CD4-positive, CD25-positive, alpha-beta regulatory T cell (primary cell): ENCODE results near the gene NAV2. TPM values are rescaled to one million over a fixed set of nuclear protein-coding genes. Genes with fewer than 3 reads are reported as not detected.

ENCODE experiments used
- ATAC-seq, 2 donors: fragments of 150-1000 bp; cut with Tn5 transposase; one replicate each; pipeline ENCODE4 v1.10.0; 2021; ENCODE audit warnings: low read depth in 2 of 2, moderate number of reproducible peaks in 2 of 2, moderate library complexity in 1 of 2
- DNase-seq, 3 donors: peaks; one replicate each; pipeline versions ENCODE4 v3.0.0 to v3.0.0-alpha.2; 2012 to 2022; ENCODE audit warnings: mixed read lengths in 1 of 3
- H3K27ac ChIP-seq: one replicate; pipeline ENCODE4 v1.7.0; 2013; ENCODE audit warnings: mild to moderate bottlenecking, low read length; ENCODE audit not compliant: insufficient read depth, poor library complexity, severe bottlenecking
- H3K27me3 ChIP-seq: one replicate; pipeline ENCODE4 v1.7.0; 2013; ENCODE audit warnings: low read length; ENCODE audit not compliant: control insufficient read depth, insufficient read depth
- H3K36me3 ChIP-seq: one replicate; pipeline ENCODE4 v1.7.0; 2013; ENCODE audit warnings: mild to moderate bottlenecking, low read length, moderate library complexity; ENCODE audit not compliant: control insufficient read depth, insufficient read depth
- H3K4me1 ChIP-seq: 2 replicates; pipeline ENCODE4 v1.7.0; 2013; ENCODE audit warnings: mild to moderate bottlenecking, low read length; ENCODE audit not compliant: insufficient read depth, control insufficient read depth, poor library complexity, severe bottlenecking
- H3K4me3 ChIP-seq: one replicate; pipeline ENCODE4 v1.7.0; 2013; ENCODE audit warnings: low read depth, mild to moderate bottlenecking, low read length, moderate library complexity
- H3K9me3 ChIP-seq, 2 experiments: 1 replicate in 1 of 2; 2 replicates in 1 of 2; pipeline ENCODE4 v1.7.0; 2013; ENCODE audit warnings: low read length in 2 of 2, mild to moderate bottlenecking in 1 of 2, moderate library complexity in 1 of 2; ENCODE audit not compliant: control insufficient read depth in 2 of 2
- H3K27ac Mint-ChIP-seq, 3 donors: one replicate each; pipeline ENCODE4 v1.8.0; 2020 to 2022; ENCODE audit warnings: mild to moderate bottlenecking in 3 of 3, mixed read lengths in 3 of 3, moderate library complexity in 2 of 3
- H3K27me3 Mint-ChIP-seq: one replicate; pipeline ENCODE4 v1.8.0; 2022; ENCODE audit warnings: mild to moderate bottlenecking, mixed read lengths
- H3K36me3 Mint-ChIP-seq: one replicate; pipeline ENCODE4 v1.8.0; 2020; ENCODE audit warnings: mixed read lengths
- H3K4me1 Mint-ChIP-seq, 4 donors: one replicate each; pipeline ENCODE4 v1.8.0; 2020 to 2022; ENCODE audit warnings: mixed read lengths in 4 of 4, mild to moderate bottlenecking in 1 of 4
- H3K4me3 Mint-ChIP-seq, 4 donors: one replicate each; pipeline ENCODE4 v1.8.0; 2020 to 2022; ENCODE audit warnings: mild to moderate bottlenecking in 4 of 4, mixed read lengths in 4 of 4, moderate library complexity in 3 of 4
- H3K9me3 Mint-ChIP-seq, 7 donors: one replicate each; pipeline ENCODE4 v1.8.0; 2020 to 2022; ENCODE audit warnings: mixed read lengths in 7 of 7, mild to moderate bottlenecking in 3 of 7, moderate library complexity in 2 of 7
- polyA plus RNA-seq, 4 donors: library from polyadenylated mRNA; unstranded; fragments of 300-500 nt; fragmentation: Illumina TruSeq; gene quantifications; one replicate each; pipeline ENCODE4 v1.2.3, GENCODE V29; 2021
- total RNA-seq: library from RNA; stranded (reverse); gene quantifications from one replicate; pipeline ENCODE4 v1.2.3, GENCODE V29; 2022

NAV2 gene
- total and polyA plus RNA-seq, 5 donors from 2014 or later = 0.14 to 0.59 (median 0.36) TPM; not detected in 2

GRCh38 chr11:19714022-19714386 lies 1.4 kb downstream of the NAV2 start:
- peak overlapping the region; percentile 53 for H3K4me3 ChIP-seq
- Mint-ChIP-seq H3K4me3 (peak overlapping the region; percentile 88 to 93 (median 91)), H3K4me1 (peaks cover 4 to 40% (median 17%) of the 10 kb centered on the region in 4 donors)

GRCh38 chr11:19714387-19715363 lies 2.0 kb downstream of the NAV2 start:
- peaks cover 27% of the 10 kb centered on the region for H3K4me1 ChIP-seq
- H3K9me3 Mint-ChIP-seq = peaks cover 0 to 2% (median 0%) of the 10 kb centered on the region in 7 donors
- peaks cover 20% of the 10 kb centered on the region for H3K27me3 ChIP-seq
- H3K4me3 Mint-ChIP-seq = peak overlapping the region; percentile 88 to 93 (median 91)
- peaks cover 66% of the 10 kb centered on the region for H3K27me3 Mint-ChIP-seq
- H3K27ac ChIP-seq = no peak overlapping the region
- peaks cover 4 to 40% (median 17%) of the 10 kb centered on the region in 4 donors for H3K4me1 Mint-ChIP-seq
- no peaks in the 10 kb centered on the region for H3K36me3 Mint-ChIP-seq
- no peak for DNase-seq
- H3K4me3 ChIP-seq = peak overlapping the region; percentile 53
- H3K36me3 ChIP-seq = no peaks in the 10 kb centered on the region
- H3K9me3 ChIP-seq = no peaks in the 10 kb centered on the region
- ATAC-seq = no peak
- H3K27ac Mint-ChIP-seq = peak overlapping the region in 2 of 3 donors; percentile 56 to 80

More at GRCh38 chr11:19714022-19714386, 1.4 kb downstream of the NAV2 start:
- no peaks in the 10 kb centered on the region for H3K36me3 ChIP-seq
- H3K27me3 ChIP-seq = peaks cover 20% of the 10 kb centered on the region
- H3K9me3 ChIP-seq = no peaks in the 10 kb centered on the region
- Mint-ChIP-seq H3K27ac (peak overlapping the region; percentile 17 to 62 (median 56)), H3K36me3 (no peaks in the 10 kb centered on the region), H3K27me3 (peaks cover 66% of the 10 kb centered on the region), H3K9me3 (peaks cover 0 to 2% (median 0%) of the 10 kb centered on the region in 7 donors)
- peaks cover 27% of the 10 kb centered on the region for H3K4me1 ChIP-seq
- DNase-seq (no peak), ATAC-seq (no peak)
- H3K27ac ChIP-seq = no peak overlapping the region

GRCh38 chr11:19715373-19715772 lies 2.7 kb downstream of the NAV2 start:
- Histone ChIP-seq H3K36me3 (no peaks in the 10 kb centered on the region), H3K27me3 (peaks cover 20% of the 10 kb centered on the region), H3K9me3 (no peaks in the 10 kb centered on the region), H3K4me3 (no peak overlapping the region), H3K27ac (no peak overlapping the region), H3K4me1 (peaks cover 27% of the 10 kb centered on the region)
- Mint-ChIP-seq H3K27ac (peak overlapping the region in 1 of 3 donors; percentile 80), H3K36me3 (no peaks in the 10 kb centered on the region), H3K27me3 (peaks cover 60% of the 10 kb centered on the region), H3K4me1 (peaks cover 4 to 40% (median 17%) of the 10 kb centered on the region in 4 donors), H3K9me3 (peaks cover 0 to 2% (median 0%) of the 10 kb centered on the region in 7 donors), H3K4me3 (peak overlapping the region in 3 of 4 donors; percentile 33 to 88 (median 73))
- no peak for DNase-seq
- ATAC-seq = no peak

GRCh38 chr11:19718051-19718450 lies 5.4 kb downstream of the NAV2 start:
- H3K4me3 ChIP-seq = no peak overlapping the region
- peaks cover 0 to 2% (median 0%) of the 10 kb centered on the region in 7 donors for H3K9me3 Mint-ChIP-seq
- peaks cover 40% of the 10 kb centered on the region for H3K27me3 Mint-ChIP-seq
- no peak overlapping the region for H3K4me3 Mint-ChIP-seq
- H3K27ac Mint-ChIP-seq = no peak overlapping the region
- ATAC-seq = no peak
- no peaks in the 10 kb centered on the region for H3K36me3 ChIP-seq
- no peak overlapping the region for H3K27ac ChIP-seq
- DNase-seq = no peak
- peaks cover 22% of the 10 kb centered on the region for H3K4me1 ChIP-seq
- H3K4me1 Mint-ChIP-seq = peaks cover 0 to 39% (median 18%) of the 10 kb centered on the region in 4 donors
- H3K9me3 ChIP-seq = no peaks in the 10 kb centered on the region
- H3K36me3 Mint-ChIP-seq = no peaks in the 10 kb centered on the region
- peaks cover 20% of the 10 kb centered on the region for H3K27me3 ChIP-seq

GRCh38 chr11:19718951-19719350 lies 6.3 kb downstream of the NAV2 start:
- Histone ChIP-seq H3K9me3 (no peaks in the 10 kb centered on the region), H3K36me3 (no peaks in the 10 kb centered on the region), H3K27me3 (peaks cover 20% of the 10 kb centered on the region), H3K4me3 (no peak overlapping the region), H3K4me1 (peaks cover 22% of the 10 kb centered on the region), H3K27ac (no peak overlapping the region)
- Mint-ChIP-seq H3K4me3 (no peak overlapping the region), H3K9me3 (peaks cover 0 to 2% (median 0%) of the 10 kb centered on the region in 7 donors), H3K36me3 (no peaks in the 10 kb centered on the region), H3K4me1 (peaks cover 6 to 43% (median 24%) of the 10 kb centered on the region in 4 donors), H3K27me3 (peaks cover 34% of the 10 kb centered on the region), H3K27ac (no peak overlapping the region)
- ATAC-seq (no peak), DNase-seq (no peak)

- Mint-ChIP-seq H3K9me3 (peaks cover 0 to 2% (median 0%) of the 10 kb centered on the region in 7 donors), H3K27me3 (peaks cover 25% of the 10 kb centered on the region), H3K4me3 (no peak overlapping the region), H3K36me3 (no peaks in the 10 kb centered on the region), H3K27ac (peak overlapping the region in 1 of 3 donors; percentile 48), H3K4me1 (peaks cover 10 to 43% (median 25%) of the 10 kb centered on the region in 4 donors)
- ATAC-seq (no peak), DNase-seq (no peak)
- no peak overlapping the region for H3K27ac ChIP-seq
- H3K9me3 ChIP-seq = no peaks in the 10 kb centered on the region
- H3K36me3 ChIP-seq = no peaks in the 10 kb centered on the region
- peaks cover 14% of the 10 kb centered on the region for H3K27me3 ChIP-seq
- peaks cover 23% of the 10 kb centered on the region for H3K4me1 ChIP-seq
- no peak overlapping the region for H3K4me3 ChIP-seq
These were observed 7.3 kb downstream of the NAV2 start for GRCh38 chr11:19719960-19720359.

GRCh38 chr11:19721176-19721575 lies 8.5 kb downstream of the NAV2 start:
- peak overlapping the region in 1 of 4 donors; percentile 18 for H3K4me3 Mint-ChIP-seq
- no peaks in the 10 kb centered on the region for H3K36me3 Mint-ChIP-seq
- H3K27me3 ChIP-seq = peaks cover 5% of the 10 kb centered on the region
- H3K4me3 ChIP-seq = no peak overlapping the region
- no peak overlapping the region for H3K27ac ChIP-seq
- peaks cover 23% of the 10 kb centered on the region for H3K4me1 ChIP-seq
- peaks cover 10 to 39% (median 25%) of the 10 kb centered on the region in 4 donors for H3K4me1 Mint-ChIP-seq
- no peak for DNase-seq
- peaks cover 0 to 2% (median 0%) of the 10 kb centered on the region in 7 donors for H3K9me3 Mint-ChIP-seq
- H3K9me3 ChIP-seq = no peaks in the 10 kb centered on the region
- H3K36me3 ChIP-seq = no peaks in the 10 kb centered on the region
- H3K27ac Mint-ChIP-seq = no peak overlapping the region
- ATAC-seq = no peak
- H3K27me3 Mint-ChIP-seq = peaks cover 13% of the 10 kb centered on the region
